Left lung (tissue), 10 donors: ENCODE results near the gene FGF3. TPM values are rescaled to one million over a fixed set of nuclear protein-coding genes. Genes with fewer than 3 reads are reported as not detected.

Source experiments
- ATAC-seq: fragments of 200-7000 bp; cut with Tn5 transposase; one replicate; pipeline ENCODE4 v1.9.1; 2020; ENCODE audit warnings: moderate library complexity
- DNase-seq, 4 donors: peaks; one replicate each; pipeline ENCODE4 v3.0.0-alpha.2; 2013 to 2020
- H3K27ac ChIP-seq, 2 donors: fragments of 200-600 bp; sonication (generic) in 1 of 2; one replicate each; pipeline versions ENCODE4 v1.5.0 to v1.8.0; 2020 to 2021
- H3K27me3 ChIP-seq, 2 donors: fragments of 200-600 bp; sonication (generic) in 1 of 2; one replicate each; pipeline versions ENCODE4 v1.5.0 to v1.8.0; 2020 to 2021
- H3K36me3 ChIP-seq, 2 donors: fragments of 200-600 bp; sonication (generic) in 1 of 2; one replicate each; pipeline versions ENCODE4 v1.5.0 to v1.8.0; 2020 to 2021
- H3K4me1 ChIP-seq, 2 donors: fragments of 200-600 bp; one replicate each; pipeline ENCODE4 v1.8.0; 2021
- H3K4me3 ChIP-seq, 2 donors: fragments of 200-600 bp; sonication (generic) in 1 of 2; one replicate each; pipeline versions ENCODE4 v1.5.0 to v1.8.0; 2020 to 2021; ENCODE audit warnings: mild to moderate bottlenecking in 1 of 2
- H3K9me3 ChIP-seq, 2 donors: fragments of 200-600 bp; sonication (generic) in 1 of 2; one replicate each; pipeline versions ENCODE4 v1.5.0 to v1.8.0; 2020 to 2021
- CTCF ChIP-seq, 2 donors: fragments of 200-600 bp; sonication (generic) in 1 of 2; IDR thresholded peaks; one replicate each; pipeline versions ENCODE4 v1.5.0 to v1.8.0; 2021; ENCODE audit warnings: antibody characterized with exemption in 2 of 2
- intact Hi-C, 2 donors: fragments of 100-400 bp; cut with DNase I; formaldehyde crosslinking; loops; one replicate each; pipeline versions ENCODE4 v1.11.2 to v1.14.2; 2022
- polyA plus RNA-seq, 6 donors: library from polyadenylated mRNA; unstranded; fragments of 120-200 nt; gene quantifications; one replicate each; pipeline ENCODE4 v1.2.1, GENCODE V29; 2013; ENCODE audit not compliant: insufficient read length in 6 of 6
- total RNA-seq, 2 donors: library from RNA; stranded (reverse); fragmentation: NEBNext Ultra II Directional; extraction: Animal tissue kit (Norgen Biotek cat#: 25700); gene quantifications; one replicate each; pipeline ENCODE4 v1.2.1, GENCODE V29; 2021
- donor health status: DM: no; HTN: yes; CAD: no.
- donor health status: DM: no; HTN: no; CAD: no.

FGF3 gene
- total and polyA plus RNA-seq, 8 donors = not detected

DNA sequence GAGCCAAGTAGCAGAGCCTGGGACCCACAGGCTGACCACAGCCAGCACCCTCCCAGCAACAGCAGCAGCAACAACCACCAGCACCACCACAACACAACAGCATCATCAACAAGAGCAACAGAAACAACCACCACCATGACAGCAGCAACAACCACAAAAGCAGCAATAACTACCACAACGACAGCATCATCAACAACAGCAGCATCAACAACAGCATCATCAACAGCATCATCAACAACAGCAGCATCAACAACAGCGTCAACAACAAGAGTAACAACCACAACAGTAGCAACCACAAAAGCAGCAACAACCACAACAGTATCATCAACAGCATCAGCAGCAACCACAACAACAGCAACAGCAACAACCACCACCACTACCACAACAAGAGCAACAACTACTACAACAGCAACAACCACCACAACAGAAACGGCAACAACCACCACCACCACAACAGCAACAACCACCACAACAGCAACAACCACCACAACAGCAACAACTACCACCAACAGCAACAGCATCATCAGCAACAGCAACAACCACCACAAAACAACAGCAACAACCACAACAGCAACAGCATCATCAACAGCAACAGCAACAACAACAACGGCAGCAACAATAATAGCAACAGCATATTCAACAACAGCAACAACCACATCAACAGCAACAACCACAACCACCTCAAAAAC, 22.1 kb upstream of the FGF3 start:
- DNase-seq (no peak), ATAC-seq (no peak)
- Histone ChIP-seq H3K36me3 (no peaks in the 10 kb centered on the region), H3K4me1 (no peaks in the 10 kb centered on the region), H3K4me3 (no peak overlapping the region), H3K27me3 (peaks cover 0 to 45% of the 10 kb centered on the region in 2 donors), H3K9me3 (no peaks in the 10 kb centered on the region), H3K27ac (no peak overlapping the region)
- intact Hi-C loops = no loop called here
- no peak for TF ChIP-seq CTCF (IDR thresholded peaks at IDR 0.05)

- Histone ChIP-seq H3K36me3 (no peaks in the 10 kb centered on the region), H3K27me3 (peaks cover 0 to 53% of the 10 kb centered on the region in 2 donors), H3K27ac (no peak overlapping the region), H3K9me3 (no peaks in the 10 kb centered on the region), H3K4me1 (no peaks in the 10 kb centered on the region), H3K4me3 (no peak overlapping the region)
- peak in 1 of 4 donors; percentile 30 for DNase-seq
- no peak for TF ChIP-seq CTCF (IDR thresholded peaks at IDR 0.05)
- ATAC-seq = no peak
- intact Hi-C loops = no loop called here
These were observed 21.4 kb upstream of the FGF3 start for GRCh38 chr11:69840371-69841169.

DNA sequence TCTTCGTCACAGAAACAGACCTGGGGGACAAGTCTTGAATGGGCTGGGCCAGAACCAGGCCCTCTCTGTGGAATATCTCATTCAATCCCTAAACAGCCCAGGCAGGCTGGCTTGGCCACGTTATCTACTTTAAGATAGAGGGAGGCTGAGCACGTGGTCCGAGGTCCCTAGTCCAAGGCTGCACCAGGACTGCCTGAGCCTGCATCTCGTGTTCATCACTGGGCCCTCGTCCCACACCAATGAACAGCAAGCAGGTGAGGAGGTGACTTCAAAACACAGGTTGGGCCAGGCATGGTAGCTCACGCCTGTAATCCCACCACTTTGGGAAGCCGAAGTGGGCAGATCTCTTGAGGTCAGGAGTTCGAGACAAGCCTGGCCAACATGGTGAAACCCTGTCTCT, 20.3 kb upstream of the FGF3 start:
- H3K27ac ChIP-seq = no peak overlapping the region
- DNase-seq (peak in 1 of 4 donors; percentile 21), ATAC-seq (no peak)
- no peaks in the 10 kb centered on the region for H3K4me1 ChIP-seq
- no peak for TF ChIP-seq CTCF (IDR thresholded peaks at IDR 0.05)
- H3K36me3 ChIP-seq = no peaks in the 10 kb centered on the region
- peaks cover 0 to 63% of the 10 kb centered on the region in 2 donors for H3K27me3 ChIP-seq
- intact Hi-C loops = no loop called here
- no peak overlapping the region for H3K4me3 ChIP-seq
- no peaks in the 10 kb centered on the region for H3K9me3 ChIP-seq

- H3K4me1 ChIP-seq = no peaks in the 10 kb centered on the region
- intact Hi-C loops = no loop called here
- H3K4me3 ChIP-seq = no peak overlapping the region
- ATAC-seq (no peak), DNase-seq (peak in 1 of 4 donors; percentile 9)
- peaks cover 0 to 74% of the 10 kb centered on the region in 2 donors for H3K27me3 ChIP-seq
- no peaks in the 10 kb centered on the region for H3K9me3 ChIP-seq
- H3K36me3 ChIP-seq = no peaks in the 10 kb centered on the region
- no peak overlapping the region for H3K27ac ChIP-seq
- no peak for TF ChIP-seq CTCF (IDR thresholded peaks at IDR 0.05)
These were observed 18.6 kb upstream of the FGF3 start for GRCh38 chr11:69837791-69838190.

- TF ChIP-seq CTCF (IDR thresholded peaks at IDR 0.05) = no peak
- Histone ChIP-seq H3K36me3 (no peaks in the 10 kb centered on the region), H3K27me3 (peaks cover 0 to 76% of the 10 kb centered on the region in 2 donors), H3K4me1 (no peaks in the 10 kb centered on the region), H3K4me3 (no peak overlapping the region), H3K9me3 (no peaks in the 10 kb centered on the region), H3K27ac (no peak overlapping the region)
- intact Hi-C loops = no loop called here
- ATAC-seq (no peak), DNase-seq (peak in 1 of 4 donors; percentile 7)
These were observed 17.2 kb upstream of the FGF3 start for GRCh38 chr11:69836401-69836800.
